Activated CD4-positive, alpha-beta T cell treated with anti-CD3 and anti-CD28 coated beads, Interleukin-2, amount 50 U/mL, for 4 hours (primary cell): Measurements from ENCODE around the gene LY9.

Experiments
- DNase-seq, 2 experiments: peaks; one replicate each; pipeline ENCODE4 v3.0.0-alpha.2; 2020

Gene LY9, protein sequence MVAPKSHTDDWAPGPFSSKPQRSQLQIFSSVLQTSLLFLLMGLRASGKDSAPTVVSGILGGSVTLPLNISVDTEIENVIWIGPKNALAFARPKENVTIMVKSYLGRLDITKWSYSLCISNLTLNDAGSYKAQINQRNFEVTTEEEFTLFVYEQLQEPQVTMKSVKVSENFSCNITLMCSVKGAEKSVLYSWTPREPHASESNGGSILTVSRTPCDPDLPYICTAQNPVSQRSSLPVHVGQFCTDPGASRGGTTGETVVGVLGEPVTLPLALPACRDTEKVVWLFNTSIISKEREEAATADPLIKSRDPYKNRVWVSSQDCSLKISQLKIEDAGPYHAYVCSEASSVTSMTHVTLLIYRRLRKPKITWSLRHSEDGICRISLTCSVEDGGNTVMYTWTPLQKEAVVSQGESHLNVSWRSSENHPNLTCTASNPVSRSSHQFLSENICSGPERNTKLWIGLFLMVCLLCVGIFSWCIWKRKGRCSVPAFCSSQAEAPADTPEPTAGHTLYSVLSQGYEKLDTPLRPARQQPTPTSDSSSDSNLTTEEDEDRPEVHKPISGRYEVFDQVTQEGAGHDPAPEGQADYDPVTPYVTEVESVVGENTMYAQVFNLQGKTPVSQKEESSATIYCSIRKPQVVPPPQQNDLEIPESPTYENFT

DNA sequence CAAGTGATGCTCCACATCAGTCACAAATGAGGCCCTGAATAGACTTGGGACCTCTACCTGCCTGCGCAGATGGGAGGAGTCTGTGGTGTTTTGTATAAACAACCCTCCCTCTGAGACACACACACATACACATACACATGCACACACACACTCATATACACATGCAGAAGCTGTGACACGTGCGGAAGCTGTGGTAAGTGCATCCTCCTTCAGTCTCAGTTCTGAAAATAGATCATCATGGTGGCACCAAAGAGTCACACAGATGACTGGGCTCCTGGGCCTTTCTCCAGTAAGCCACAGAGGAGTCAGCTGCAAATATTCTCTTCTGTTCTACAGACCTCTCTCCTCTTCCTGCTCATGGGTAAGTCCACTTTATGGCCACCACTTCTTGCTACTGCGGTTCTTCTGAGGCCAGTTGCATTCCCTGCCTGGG, at the start of gene LY9:
Gene LY9 (plus strand): TSS at position 224 of the 433 bp plus-strand sequence. CDS start 14 bp downstream, at position 238.
- peak; percentile 67 to 73 for DNase-seq

- no peak for DNase-seq
Measured at GRCh38 chr1:160746836-160747500, 49.0 kb upstream of the LY9 start.

DNA sequence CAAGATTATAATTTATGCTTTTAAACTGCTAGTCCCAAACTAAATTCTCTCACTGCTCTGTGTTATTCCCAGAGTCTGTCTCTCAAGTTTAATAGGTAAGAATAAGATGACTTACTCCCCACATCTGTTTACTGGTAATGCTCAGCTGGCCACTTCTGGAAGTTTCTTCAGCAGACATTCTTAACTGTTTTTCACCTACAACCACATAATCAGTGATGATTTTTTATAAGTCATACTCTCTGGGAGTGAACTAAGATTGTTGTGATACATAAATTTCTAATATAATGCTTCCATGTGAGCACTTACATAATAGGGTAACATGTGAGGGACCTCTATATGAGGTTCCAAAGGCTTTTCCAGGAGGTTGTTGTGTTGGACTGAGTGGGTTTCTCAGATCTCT, 48.3 kb upstream of the LY9 start:
- DNase-seq = no peak

- DNase-seq = no peak
Measured at GRCh38 chr1:160748181-160748877, 47.6 kb upstream of the LY9 start.

- no peak for DNase-seq
Measured at GRCh38 chr1:160748878-160749269, 47.1 kb upstream of the LY9 start.

DNA sequence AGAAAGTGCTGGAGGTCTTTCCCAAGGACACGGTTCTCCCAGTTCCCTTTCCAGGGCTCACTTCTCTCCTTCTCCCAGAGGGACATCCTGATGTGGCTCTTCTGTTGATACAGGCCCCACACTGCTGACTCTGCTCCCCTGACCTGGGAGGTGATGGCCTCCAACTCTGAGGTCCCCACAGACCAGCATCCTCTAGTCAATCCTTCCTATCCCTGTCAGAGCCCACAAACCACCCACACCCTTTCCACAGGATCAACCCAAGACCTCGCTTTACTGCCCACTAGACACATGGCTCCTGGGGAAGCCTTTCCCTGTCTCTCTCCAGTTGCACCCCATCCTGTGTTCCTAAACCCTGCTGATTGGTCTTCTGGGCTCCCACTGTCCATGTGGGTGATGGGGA, 45.4 kb upstream of the LY9 start:
- DNase-seq = no peak

- no peak for DNase-seq
Measured at GRCh38 chr1:160752406-160752805, 43.6 kb upstream of the LY9 start.

DNA sequence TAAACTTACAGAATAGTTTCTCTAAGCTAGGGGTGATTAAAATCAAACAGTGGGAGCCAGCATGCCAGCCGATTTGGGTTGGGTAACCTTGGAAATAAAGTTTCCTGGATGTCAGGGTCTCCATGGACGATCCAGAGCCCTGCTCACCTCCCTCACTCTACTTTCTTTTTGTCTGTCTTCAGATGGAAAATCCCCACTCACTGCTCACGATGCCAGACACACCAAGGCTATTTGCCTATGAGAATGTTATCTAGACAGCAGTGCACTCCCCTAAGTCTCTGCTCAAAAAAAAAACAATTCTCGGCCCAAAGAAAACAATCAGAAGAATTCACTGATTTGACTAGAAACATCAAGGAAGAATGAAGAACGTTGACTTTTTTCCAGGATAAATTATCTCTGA, 43.0 kb upstream of the LY9 start:
- no peak for DNase-seq

DNA sequence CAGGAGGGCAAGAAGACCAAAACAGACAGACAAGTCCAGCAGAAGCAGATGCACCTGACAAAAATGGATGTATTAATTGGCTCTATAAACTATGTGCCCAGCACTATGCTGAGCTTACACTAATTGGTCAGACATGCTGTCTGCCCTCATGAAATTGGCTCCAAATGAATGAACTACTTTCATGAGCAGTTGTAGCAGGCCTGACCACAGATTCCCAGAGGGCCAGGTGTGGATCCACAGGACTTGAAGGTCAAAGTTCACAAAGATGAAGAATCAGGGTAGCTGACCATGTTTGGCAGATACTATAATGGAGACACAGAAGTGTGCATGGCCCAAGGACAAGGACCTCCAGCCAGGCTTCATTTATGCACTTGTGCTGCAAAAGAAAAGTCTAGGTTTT, 42.4 kb upstream of the LY9 start:
- no peak for DNase-seq

- no peak for DNase-seq
Measured at GRCh38 chr1:160755461-160755860, 40.5 kb upstream of the LY9 start.

GRCh38 chr1:160755911-160756848, 39.8 kb upstream of the LY9 start:
- no peak for DNase-seq

GRCh38 chr1:160756849-160757201, 39.1 kb upstream of the LY9 start:
- no peak for DNase-seq

DNA sequence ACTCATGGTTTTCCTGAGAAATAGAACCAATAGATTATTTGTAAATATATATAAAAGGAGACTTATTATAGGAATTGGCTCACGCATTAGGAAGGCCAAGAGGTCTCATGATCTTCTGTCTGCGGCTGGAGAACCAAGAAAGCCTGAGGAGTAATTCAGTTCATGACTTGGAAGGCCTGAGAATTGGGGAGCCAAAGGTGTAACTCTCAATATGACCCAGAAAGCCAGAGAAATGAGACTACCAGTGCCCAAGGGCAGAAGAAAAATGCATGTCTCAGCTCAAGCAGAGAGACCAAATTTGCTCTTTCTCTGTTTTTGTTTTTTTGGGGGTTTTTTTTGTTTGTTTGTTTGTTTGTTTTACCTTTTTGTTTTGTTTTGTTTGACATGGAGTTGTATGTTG, 37.5 kb upstream of the LY9 start:
- no peak for DNase-seq

GRCh38 chr1:160759740-160760139, 36.2 kb upstream of the LY9 start:
- no peak for DNase-seq

DNA sequence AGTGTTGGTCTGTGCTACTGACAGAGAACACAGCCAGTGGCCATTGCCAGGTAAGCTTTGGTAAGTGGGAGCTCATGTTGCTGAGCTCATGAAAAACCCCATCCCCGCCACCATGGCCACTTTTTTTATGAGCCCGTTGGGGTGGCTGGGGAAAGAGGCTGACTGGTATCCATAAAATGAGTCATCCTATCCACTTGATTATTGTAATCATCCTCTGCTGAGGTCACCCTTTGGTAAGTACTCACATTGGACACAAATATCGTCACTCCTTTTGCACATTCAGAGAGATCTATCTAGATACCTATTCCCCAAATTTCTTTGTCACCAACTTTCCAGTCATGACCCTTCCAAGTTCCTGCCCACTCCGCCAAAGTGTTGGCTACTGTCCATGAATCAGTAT, 34.9 kb upstream of the LY9 start:
- no peak for DNase-seq

DNA sequence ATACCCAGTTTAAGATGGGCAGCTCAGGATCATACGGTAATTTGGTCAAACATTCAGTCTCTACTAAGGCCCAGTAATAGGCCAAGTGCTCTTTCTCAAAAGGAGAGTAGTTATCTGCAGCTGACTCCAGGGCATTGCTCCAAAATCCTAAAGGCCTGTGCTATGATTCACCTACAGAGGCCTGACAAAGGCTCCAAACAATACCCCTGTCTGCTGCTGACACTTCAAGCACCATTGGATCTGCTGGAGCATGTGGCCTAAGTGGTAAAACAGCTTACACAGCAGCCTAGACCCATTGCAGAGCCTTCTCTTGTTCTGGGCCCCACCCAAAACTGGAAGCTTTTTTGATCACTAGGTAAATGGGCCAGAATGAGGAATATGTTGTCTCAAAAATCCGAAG, 34.1 kb upstream of the LY9 start:
- DNase-seq = no peak

DNA sequence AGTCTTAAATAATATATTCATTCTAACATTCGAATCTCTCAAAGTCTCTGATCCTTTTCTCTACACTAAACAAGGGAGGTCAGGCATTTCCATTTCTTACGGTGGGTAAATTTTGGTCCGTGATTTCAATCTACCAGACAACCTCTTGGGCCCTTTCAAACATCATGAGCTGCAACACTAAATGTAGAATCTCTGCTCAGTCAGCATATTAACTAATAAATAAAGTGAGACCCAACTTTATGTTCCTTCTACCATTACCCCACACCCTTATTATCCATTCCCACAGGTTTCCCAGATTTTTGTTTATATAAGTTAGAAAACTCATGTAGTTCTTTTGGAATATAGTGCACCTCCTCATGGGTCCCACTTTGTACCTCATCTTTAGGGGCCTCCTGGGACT, 32.0 kb upstream of the LY9 start:
- DNase-seq = no peak

DNA sequence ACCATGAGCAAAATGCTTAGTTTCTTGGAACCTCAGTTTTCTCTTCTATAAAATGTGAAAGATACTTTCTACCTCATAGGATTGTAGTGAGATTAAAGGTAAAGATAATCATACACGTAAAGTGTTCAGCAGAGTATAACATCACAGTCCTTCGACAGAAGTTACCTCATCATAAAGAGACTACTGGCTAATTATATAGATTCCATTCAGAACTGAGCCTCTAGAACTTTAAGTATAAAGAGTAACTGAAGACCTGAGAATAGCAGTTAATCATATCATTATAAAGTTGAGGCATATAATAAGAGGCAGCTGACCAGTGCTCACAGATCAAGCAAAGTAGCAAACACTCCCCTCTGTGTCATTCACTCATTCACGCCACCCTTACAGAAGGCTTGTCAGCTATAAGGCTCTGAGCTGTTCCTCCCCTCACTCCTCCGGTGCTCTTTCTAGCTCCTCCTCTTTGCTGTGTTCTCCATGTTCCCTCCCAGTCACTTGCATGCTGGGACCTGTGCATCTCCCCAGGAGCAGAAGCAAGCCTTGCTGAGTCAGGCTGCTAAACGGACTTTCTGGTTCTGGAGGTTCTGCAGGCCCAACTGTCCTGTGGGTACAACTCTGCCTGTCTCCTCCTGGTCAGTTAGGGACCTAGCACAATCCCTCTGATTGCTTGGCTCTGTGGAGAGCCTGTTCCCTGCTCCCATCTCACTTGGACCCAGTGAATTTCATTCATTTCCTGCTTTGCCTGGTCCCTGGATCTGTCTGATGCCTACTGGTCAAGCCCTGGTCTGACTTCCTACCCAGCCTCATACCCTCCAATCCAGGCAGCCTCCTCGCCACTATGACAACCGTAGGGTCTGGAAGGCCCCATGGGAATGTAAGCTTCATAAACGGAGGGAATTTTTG, 28.3 kb upstream of the LY9 start:
- DNase-seq = peak in 1 of 2 experiments; percentile 6

DNA sequence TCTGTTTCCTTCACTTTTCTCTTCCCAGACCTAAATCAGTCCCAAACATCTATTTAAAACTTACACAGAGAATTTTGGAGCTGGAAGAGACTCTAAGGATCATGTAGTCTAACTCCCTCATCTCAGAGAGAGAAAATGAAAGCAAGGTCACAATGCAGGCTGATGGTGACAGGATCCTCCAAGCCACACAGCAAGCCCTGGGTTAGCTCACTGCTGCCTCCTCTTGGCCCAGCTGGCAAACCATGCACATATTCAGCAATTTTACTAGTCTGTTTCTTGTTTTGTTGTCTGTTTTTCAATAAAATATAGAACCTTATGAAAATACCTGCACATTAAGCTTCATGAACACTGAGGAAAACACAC, 27.7 kb upstream of the LY9 start:
- DNase-seq = peak; percentile 84 to 85

- DNase-seq = no peak
Measured at GRCh38 chr1:160772331-160772730, 23.6 kb upstream of the LY9 start.

DNA sequence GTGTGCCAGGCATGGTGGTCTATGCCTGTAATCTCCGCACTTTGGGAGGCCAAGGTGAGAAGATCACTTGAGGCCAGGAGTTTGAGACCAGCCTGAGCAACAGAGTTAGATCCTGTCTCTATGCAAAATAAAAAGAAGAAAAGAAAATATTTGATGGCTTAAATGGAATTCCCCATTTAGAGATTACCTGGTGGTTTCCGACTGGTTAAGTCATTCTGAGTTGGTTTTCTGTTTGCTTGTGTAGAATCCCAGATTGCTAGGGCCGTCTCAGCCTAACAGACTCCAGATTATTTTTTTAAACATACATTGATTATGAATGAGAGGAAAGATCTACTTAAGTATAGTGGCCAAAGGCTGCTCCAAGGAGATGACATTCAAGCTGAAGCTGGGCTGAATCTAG, 22.9 kb upstream of the LY9 start:
- DNase-seq = no peak
